ENCODE measurements around the gene SETBP1. TPM values are rescaled to one million over a fixed set of nuclear protein-coding genes. Genes with fewer than 3 reads are reported as not detected.

SETBP1 gene
- total RNA-seq, 1 experiment from 2014 or later: 0.05 TPM

DNA sequence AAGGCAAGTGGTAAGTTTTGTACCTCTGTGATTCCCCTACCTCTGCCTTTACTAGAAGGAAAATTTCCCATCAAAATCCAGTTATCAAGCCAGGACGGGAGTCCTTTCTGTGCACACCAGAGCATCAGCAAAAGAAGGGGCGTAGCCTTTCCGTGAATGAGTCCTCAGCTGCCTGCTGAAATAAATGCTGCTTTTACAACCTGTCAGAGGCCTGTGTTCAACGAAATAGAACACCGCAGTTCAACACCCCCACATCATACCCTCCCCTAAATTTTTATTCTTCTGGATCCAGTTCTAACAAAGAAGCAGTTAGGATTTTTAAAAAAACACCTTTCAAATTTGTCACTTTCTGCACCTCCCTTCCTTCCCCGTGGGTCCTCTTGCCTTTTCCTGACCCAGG lies 135.8 kb downstream of the SETBP1 start:
- no peak overlapping the region for H3K4me3 ChIP-seq (replicated peaks in 1 of 2; ENCODE audit: low read depth in 1 of 2, low read length in 2 of 2)
- H3K4me1 ChIP-seq (ENCODE audit: control insufficient read depth in 1 of 2, insufficient read depth in 2 of 2, low read length in 2 of 2): no peaks in the 10 kb centered on the region
- ChIA-PET CTCF (no interaction called here), POLR2A (no interaction called here), RAD21 (ENCODE audit: low non-redundant PET in 1 of 2, low total read pairs in 2 of 2, uncharacterized antibody in 2 of 2, unreplicated experiment in 2 of 2) (no interaction called here)
- no peak for ATAC-seq
- intact Hi-C loops (cut with micrococcal nuclease): no loop called here
- no peaks in the 10 kb centered on the region for H3K36me3 ChIP-seq (ENCODE audit: control insufficient read depth in 1 of 2, insufficient read depth in 2 of 2, low read length in 2 of 2)
- H3K9me2 ChIP-seq (ENCODE audit: insufficient read depth): no peaks in the 10 kb centered on the region
- no peak overlapping the region for H3K9ac ChIP-seq (ENCODE audit: low read length)
- TF ChIP-seq RAD21 (IDR thresholded peaks at IDR 0.05; ENCODE audit: low read depth): no peak
- TF ChIP-seq JUND (IDR thresholded peaks at IDR 0.05): no peak
- TF ChIP-seq POLR2A (IDR thresholded peaks at IDR 0.05; ENCODE audit: borderline replicate concordance, extremely low read depth, insufficient read depth, insufficient read length): no peak
- TF ChIP-seq FOSL1 (IDR thresholded peaks at IDR 0.05; ENCODE audit: low read depth): no peak
- TF ChIP-seq, protein P1, sequence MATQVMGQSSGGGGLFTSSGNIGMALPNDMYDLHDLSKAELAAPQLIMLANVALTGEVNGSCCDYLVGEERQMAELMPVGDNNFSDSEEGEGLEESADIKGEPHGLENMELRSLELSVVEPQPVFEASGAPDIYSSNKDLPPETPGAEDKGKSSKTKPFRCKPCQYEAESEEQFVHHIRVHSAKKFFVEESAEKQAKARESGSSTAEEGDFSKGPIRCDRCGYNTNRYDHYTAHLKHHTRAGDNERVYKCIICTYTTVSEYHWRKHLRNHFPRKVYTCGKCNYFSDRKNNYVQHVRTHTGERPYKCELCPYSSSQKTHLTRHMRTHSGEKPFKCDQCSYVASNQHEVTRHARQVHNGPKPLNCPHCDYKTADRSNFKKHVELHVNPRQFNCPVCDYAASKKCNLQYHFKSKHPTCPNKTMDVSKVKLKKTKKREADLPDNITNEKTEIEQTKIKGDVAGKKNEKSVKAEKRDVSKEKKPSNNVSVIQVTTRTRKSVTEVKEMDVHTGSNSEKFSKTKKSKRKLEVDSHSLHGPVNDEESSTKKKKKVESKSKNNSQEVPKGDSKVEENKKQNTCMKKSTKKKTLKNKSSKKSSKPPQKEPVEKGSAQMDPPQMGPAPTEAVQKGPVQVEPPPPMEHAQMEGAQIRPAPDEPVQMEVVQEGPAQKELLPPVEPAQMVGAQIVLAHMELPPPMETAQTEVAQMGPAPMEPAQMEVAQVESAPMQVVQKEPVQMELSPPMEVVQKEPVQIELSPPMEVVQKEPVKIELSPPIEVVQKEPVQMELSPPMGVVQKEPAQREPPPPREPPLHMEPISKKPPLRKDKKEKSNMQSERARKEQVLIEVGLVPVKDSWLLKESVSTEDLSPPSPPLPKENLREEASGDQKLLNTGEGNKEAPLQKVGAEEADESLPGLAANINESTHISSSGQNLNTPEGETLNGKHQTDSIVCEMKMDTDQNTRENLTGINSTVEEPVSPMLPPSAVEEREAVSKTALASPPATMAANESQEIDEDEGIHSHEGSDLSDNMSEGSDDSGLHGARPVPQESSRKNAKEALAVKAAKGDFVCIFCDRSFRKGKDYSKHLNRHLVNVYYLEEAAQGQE (IDR thresholded peaks at IDR 0.05; ENCODE audit: low read depth): no peak
- no peak for TF ChIP-seq SRF (IDR thresholded peaks at IDR 0.05; ENCODE audit: low read depth)
- TF ChIP-seq SP1 (IDR thresholded peaks at IDR 0.05; ENCODE audit: low read depth): no peak
- no peak for TF ChIP-seq ZNF274 (IDR thresholded peaks at IDR 0.05; ENCODE audit: low read depth, low read length)
- no peak for TF ChIP-seq ELF1 (IDR thresholded peaks at IDR 0.05; ENCODE audit: borderline replicate concordance, low read depth)
- TF ChIP-seq CBX3 (IDR thresholded peaks at IDR 0.05; ENCODE audit: low read depth): no peak
- TF ChIP-seq TCF7L2 (IDR thresholded peaks at IDR 0.05; ENCODE audit: borderline replicate concordance, extremely low read depth, insufficient read depth, insufficient read length): no peak
- H3K4me2 ChIP-seq (ENCODE audit: low read length): no peak overlapping the region
- H3K27me3 ChIP-seq (ENCODE audit: insufficient read depth, low read length): no peaks in the 10 kb centered on the region
- no peak overlapping the region for H2AFZ ChIP-seq (ENCODE audit: low read depth, low read length, poor library complexity, severe bottlenecking)
- DNase-seq (ENCODE audit: low read depth, low spot score): no peak
- H3K27ac ChIP-seq (ENCODE audit: low read depth, low read length): no peak overlapping the region
- H4K20me1 ChIP-seq (ENCODE audit: insufficient read depth): no peaks in the 10 kb centered on the region
- peaks cover 4 to 29% of the 10 kb centered on the region in 2 experiments; a peak in 2 of 4 replicates for H3K9me3 ChIP-seq (ENCODE audit: control insufficient read depth in 1 of 2, insufficient read depth in 1 of 2, low read depth in 1 of 2, low read length in 2 of 2)
- H3K79me2 ChIP-seq (ENCODE audit: insufficient read depth, low read length): no peaks in the 10 kb centered on the region
- BruUV-seq (replicated peaks): no TSS peak
